Astrocyte (in vitro differentiated cells and primary cell): ENCODE data around the gene FANCI. TPM values are rescaled to one million over a fixed set of nuclear protein-coding genes. Genes with fewer than 3 reads are reported as not detected.

Source experiments
- DNase-seq: peaks from one replicate; pipeline ENCODE4 v3.0.0-alpha.2; 2010; ENCODE audit warnings: low read depth
- FAIRE-seq: peaks from 2 replicates; lab custom pipeline; 2011; peaks lifted over from hg19 to GRCh38; lab: Jason Lieb, UNC
- H2AFZ ChIP-seq: 2 replicates; pipeline ENCODE4 v1.6.0; 2012; ENCODE audit warnings: low read depth, low read length, inconsistent platforms
- H3K27ac ChIP-seq: 2 replicates; pipeline ENCODE4 v1.5.1; 2011; ENCODE audit warnings: low read depth, low read length, inconsistent platforms
- H3K27me3 ChIP-seq: 2 replicates; pipeline ENCODE4 v1.6.0; 2011; ENCODE audit warnings: low read length, inconsistent platforms; ENCODE audit not compliant: insufficient read depth
- H3K36me3 ChIP-seq: 2 replicates; pipeline ENCODE4 v1.5.1; 2011; ENCODE audit warnings: low read length, inconsistent platforms; ENCODE audit not compliant: insufficient read depth
- H3K4me1 ChIP-seq: 2 replicates; pipeline ENCODE4 v1.5.1; 2011; ENCODE audit warnings: low read length, inconsistent platforms; ENCODE audit not compliant: insufficient read depth
- H3K4me2 ChIP-seq: 2 replicates; pipeline ENCODE4 v1.6.0; 2012; ENCODE audit warnings: low read length, inconsistent platforms
- H3K4me3 ChIP-seq: 2 replicates; pipeline ENCODE4 v1.5.1; 2011; ENCODE audit warnings: low read depth, mild to moderate bottlenecking, low read length, inconsistent platforms; ENCODE audit not compliant: insufficient read depth
- H3K79me2 ChIP-seq: 2 replicates; pipeline ENCODE4 v1.6.0; 2012; ENCODE audit warnings: mild to moderate bottlenecking, low read length, inconsistent platforms; ENCODE audit not compliant: insufficient read depth
- H3K9ac ChIP-seq: 2 replicates; pipeline ENCODE4 v1.6.0; 2012; ENCODE audit warnings: mild to moderate bottlenecking, low read length, inconsistent platforms
- H3K9me3 ChIP-seq: 2 replicates; pipeline ENCODE4 v1.5.1; 2012; ENCODE audit warnings: low read depth, mild to moderate bottlenecking, low read length, inconsistent platforms; ENCODE audit not compliant: insufficient read depth
- H4K20me1 ChIP-seq: 2 replicates; pipeline ENCODE4 v1.6.0; 2012; ENCODE audit warnings: low read length, inconsistent platforms; ENCODE audit not compliant: insufficient read depth
- H3K27ac Mint-ChIP-seq: one replicate; pipeline ENCODE4 v1.8.0; 2021; ENCODE audit warnings: mild to moderate bottlenecking, mixed read lengths; ENCODE audit not compliant: unreplicated experiment
- H3K27me3 Mint-ChIP-seq: one replicate; pipeline ENCODE4 v1.8.0; 2021; ENCODE audit warnings: low read depth, mixed read lengths; ENCODE audit not compliant: unreplicated experiment
- H3K36me3 Mint-ChIP-seq: one replicate; pipeline ENCODE4 v1.8.0; 2021; ENCODE audit warnings: low read depth, mixed read lengths; ENCODE audit not compliant: unreplicated experiment
- H3K4me1 Mint-ChIP-seq: one replicate; pipeline ENCODE4 v1.8.0; 2021; ENCODE audit warnings: low read depth, mixed read lengths; ENCODE audit not compliant: unreplicated experiment
- H3K4me3 Mint-ChIP-seq: one replicate; pipeline ENCODE4 v1.8.0; 2021; ENCODE audit warnings: mild to moderate bottlenecking, moderate library complexity, mixed read lengths; ENCODE audit not compliant: unreplicated experiment
- H3K9me3 Mint-ChIP-seq: one replicate; pipeline ENCODE4 v1.8.0; 2021; ENCODE audit warnings: mild to moderate bottlenecking, mixed read lengths; ENCODE audit not compliant: unreplicated experiment
- CTCF ChIP-seq: IDR thresholded peaks from 2 replicates; pipeline ENCODE4 v1.5.1; 2011; ENCODE audit warnings: low read depth, mild to moderate bottlenecking, inconsistent platforms, low read length, moderate library complexity; ENCODE audit not compliant: insufficient read depth
- EZH2 ChIP-seq: IDR thresholded peaks from 2 replicates; pipeline ENCODE4 v1.6.1; 2012; ENCODE audit warnings: mild to moderate bottlenecking, low read length, inconsistent platforms; ENCODE audit not compliant: insufficient read depth
- total RNA-seq: library from RNA; stranded (reverse); gene quantifications from 2 replicates; pipeline ENCODE4 v1.2.1, GENCODE V29; 2021

FANCI gene
- total RNA-seq, 1 donor from 2014 or later: 10.6 TPM

- Histone ChIP-seq H3K9me3 (no peaks in the 10 kb centered on the region), H2AFZ (no peak overlapping the region), H3K36me3 (no peaks in the 10 kb centered on the region), H3K9ac (no peak overlapping the region), H3K79me2 (no peaks in the 10 kb centered on the region), H4K20me1 (no peaks in the 10 kb centered on the region), H3K27me3 (peaks cover 25% of the 10 kb centered on the region), H3K27ac (no peak overlapping the region), H3K4me1 (no peaks in the 10 kb centered on the region), H3K4me2 (no peak overlapping the region), H3K4me3 (no peak overlapping the region)
- no peak for DNase-seq
- H3K27me3 Mint-ChIP-seq: peaks cover 52% of the 10 kb centered on the region
- no peak overlapping the region for H3K4me3 Mint-ChIP-seq
- no peak overlapping the region for H3K27ac Mint-ChIP-seq
- no peak for FAIRE-seq
- no peaks in the 10 kb centered on the region for H3K9me3 Mint-ChIP-seq
- H3K36me3 Mint-ChIP-seq: no peaks in the 10 kb centered on the region
- no peak for TF ChIP-seq CTCF
- no peak for TF ChIP-seq EZH2
- peaks cover 6% of the 10 kb centered on the region for H3K4me1 Mint-ChIP-seq
Measured at GRCh38 chr15:89349206-89349558, 105.4 kb downstream of the FANCI start.

GRCh38 chr15:89352476-89352875, 108.7 kb downstream of the FANCI start:
- Mint-ChIP-seq H3K36me3 (no peaks in the 10 kb centered on the region), H3K4me1 (peaks cover 6% of the 10 kb centered on the region), H3K27ac (no peak overlapping the region), H3K9me3 (peaks cover 3% of the 10 kb centered on the region), H3K27me3 (peaks cover 73% of the 10 kb centered on the region), H3K4me3 (no peak overlapping the region)
- no peaks in the 10 kb centered on the region for H3K4me1 ChIP-seq
- H2AFZ ChIP-seq: no peak overlapping the region
- DNase-seq: no peak
- peaks cover 44% of the 10 kb centered on the region for H3K27me3 ChIP-seq
- H3K79me2 ChIP-seq: no peaks in the 10 kb centered on the region
- TF ChIP-seq CTCF (no peak), EZH2 (no peak)
- no peak overlapping the region for H3K27ac ChIP-seq
- H3K4me3 ChIP-seq: no peak overlapping the region
- no peaks in the 10 kb centered on the region for H3K9me3 ChIP-seq
- no peak overlapping the region for H3K4me2 ChIP-seq
- no peaks in the 10 kb centered on the region for H4K20me1 ChIP-seq
- no peaks in the 10 kb centered on the region for H3K36me3 ChIP-seq
- no peak overlapping the region for H3K9ac ChIP-seq
- no peak for FAIRE-seq

GRCh38 chr15:89353991-89354390, 110.2 kb downstream of the FANCI start:
- Histone ChIP-seq H4K20me1 (no peaks in the 10 kb centered on the region), H3K9me3 (no peaks in the 10 kb centered on the region), H3K4me1 (no peaks in the 10 kb centered on the region), H3K36me3 (no peaks in the 10 kb centered on the region), H3K4me2 (no peak overlapping the region), H3K79me2 (no peaks in the 10 kb centered on the region), H3K4me3 (no peak overlapping the region), H3K27me3 (peaks cover 48% of the 10 kb centered on the region), H2AFZ (no peak overlapping the region), H3K9ac (no peak overlapping the region), H3K27ac (no peak overlapping the region)
- Mint-ChIP-seq H3K36me3 (no peaks in the 10 kb centered on the region), H3K27ac (no peak overlapping the region), H3K4me3 (no peak overlapping the region), H3K4me1 (peaks cover 4% of the 10 kb centered on the region), H3K9me3 (peaks cover 3% of the 10 kb centered on the region), H3K27me3 (peaks cover 79% of the 10 kb centered on the region)
- no peak for DNase-seq
- TF ChIP-seq CTCF (no peak), EZH2 (no peak)
- FAIRE-seq: no peak
